HG03097 (cell line): ENCODE measurements around the gene NAT14.
"Not testable (repeated sequence)": the region's sequence is repeated elsewhere in the genome, so short reads cannot be mapped to it uniquely, and the experiment has no call there.

ENCODE experiments used
- ATAC-seq: cut with Tn5 transposase; IDR thresholded peaks from one replicate; pipeline ENCODE4 v1.9.1; 2021; ENCODE audit not compliant: unreplicated experiment, low FRiP score

The NAT14 gene

GRCh38 chr19:55530996-55531395, 46.0 kb downstream of the NAT14 start:
- no peak for ATAC-seq

- ATAC-seq = not testable (repeated sequence)
Measured at GRCh38 chr19:55534280-55534679, 49.3 kb downstream of the NAT14 start.

- no peak for ATAC-seq
Measured at GRCh38 chr19:55535173-55535964, 50.4 kb downstream of the NAT14 start.

- ATAC-seq = no peak
Measured at GRCh38 chr19:55535965-55536350, 51.0 kb downstream of the NAT14 start.

GRCh38 chr19:55536366-55536765, 51.4 kb downstream of the NAT14 start:
- ATAC-seq = no peak
